Gastrocnemius medialis (tissue), 4 donors: ENCODE measurements around the gene PRKCQ.

ENCODE experiments used
- POLR2A ChIP-seq, 2 donors: fragments of 450-650 bp; IDR thresholded peaks; one replicate each; pipeline ENCODE4 v1.6.1; 2017; ENCODE audit warnings: antibody characterized with exemption in 2 of 2, mild to moderate bottlenecking in 2 of 2, moderate library complexity in 2 of 2
- TF ChIP-seq, protein P1 (sequence below), 5 experiments: fragments of 450-650 bp in 3 of 5; fragments of 200-600 bp in 2 of 5; sonication (generic) in 2 of 5; IDR thresholded peaks in 4 of 5; conservative IDR thresholded peaks in 1 of 5; 1 replicate in 4 of 5; 2 replicates in 1 of 5; pipeline ENCODE4 v1.5.1; 2016 to 2019; ENCODE audit warnings: antibody characterized with exemption in 5 of 5, mild to moderate bottlenecking in 3 of 5, moderate library complexity in 3 of 5

DNA sequence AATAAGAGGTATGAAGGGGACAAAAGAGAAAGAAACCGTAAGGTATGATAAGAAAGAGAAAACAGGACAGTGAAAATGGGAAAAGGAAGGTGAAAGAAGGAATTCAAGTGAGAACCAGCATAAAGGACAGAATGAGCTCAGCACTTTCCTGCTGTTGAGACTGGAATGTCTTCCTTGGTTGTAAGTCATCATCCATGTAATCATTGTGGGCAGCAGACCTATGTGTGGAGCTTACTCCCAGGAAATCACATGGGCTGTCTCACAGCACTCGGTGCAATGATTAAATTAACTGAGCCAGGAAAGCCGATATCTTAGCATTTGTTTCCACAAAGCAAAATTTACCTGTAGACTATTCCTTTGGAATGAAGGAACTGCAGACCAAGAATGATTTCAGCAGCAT, 118.1 kb downstream of the PRKCQ start:
- TF ChIP-seq, protein P1, sequence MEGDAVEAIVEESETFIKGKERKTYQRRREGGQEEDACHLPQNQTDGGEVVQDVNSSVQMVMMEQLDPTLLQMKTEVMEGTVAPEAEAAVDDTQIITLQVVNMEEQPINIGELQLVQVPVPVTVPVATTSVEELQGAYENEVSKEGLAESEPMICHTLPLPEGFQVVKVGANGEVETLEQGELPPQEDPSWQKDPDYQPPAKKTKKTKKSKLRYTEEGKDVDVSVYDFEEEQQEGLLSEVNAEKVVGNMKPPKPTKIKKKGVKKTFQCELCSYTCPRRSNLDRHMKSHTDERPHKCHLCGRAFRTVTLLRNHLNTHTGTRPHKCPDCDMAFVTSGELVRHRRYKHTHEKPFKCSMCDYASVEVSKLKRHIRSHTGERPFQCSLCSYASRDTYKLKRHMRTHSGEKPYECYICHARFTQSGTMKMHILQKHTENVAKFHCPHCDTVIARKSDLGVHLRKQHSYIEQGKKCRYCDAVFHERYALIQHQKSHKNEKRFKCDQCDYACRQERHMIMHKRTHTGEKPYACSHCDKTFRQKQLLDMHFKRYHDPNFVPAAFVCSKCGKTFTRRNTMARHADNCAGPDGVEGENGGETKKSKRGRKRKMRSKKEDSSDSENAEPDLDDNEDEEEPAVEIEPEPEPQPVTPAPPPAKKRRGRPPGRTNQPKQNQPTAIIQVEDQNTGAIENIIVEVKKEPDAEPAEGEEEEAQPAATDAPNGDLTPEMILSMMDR (IDR thresholded peaks at IDR 0.05 in 4 of 5, conservative IDR thresholded peaks at IDR 0.05 in 1 of 5): no peak
- no peak for TF ChIP-seq POLR2A (IDR thresholded peaks at IDR 0.05)
